GM18526 (cell line): ENCODE data around the gene CD52.

Source experiments
- POLR2A ChIP-seq: IDR thresholded peaks from 3 replicates; pipeline ENCODE4 v1.6.1; 2011; ENCODE audit not compliant: insufficient read length; ENCODE audit errors: extremely low read depth

CD52 gene

DNA sequence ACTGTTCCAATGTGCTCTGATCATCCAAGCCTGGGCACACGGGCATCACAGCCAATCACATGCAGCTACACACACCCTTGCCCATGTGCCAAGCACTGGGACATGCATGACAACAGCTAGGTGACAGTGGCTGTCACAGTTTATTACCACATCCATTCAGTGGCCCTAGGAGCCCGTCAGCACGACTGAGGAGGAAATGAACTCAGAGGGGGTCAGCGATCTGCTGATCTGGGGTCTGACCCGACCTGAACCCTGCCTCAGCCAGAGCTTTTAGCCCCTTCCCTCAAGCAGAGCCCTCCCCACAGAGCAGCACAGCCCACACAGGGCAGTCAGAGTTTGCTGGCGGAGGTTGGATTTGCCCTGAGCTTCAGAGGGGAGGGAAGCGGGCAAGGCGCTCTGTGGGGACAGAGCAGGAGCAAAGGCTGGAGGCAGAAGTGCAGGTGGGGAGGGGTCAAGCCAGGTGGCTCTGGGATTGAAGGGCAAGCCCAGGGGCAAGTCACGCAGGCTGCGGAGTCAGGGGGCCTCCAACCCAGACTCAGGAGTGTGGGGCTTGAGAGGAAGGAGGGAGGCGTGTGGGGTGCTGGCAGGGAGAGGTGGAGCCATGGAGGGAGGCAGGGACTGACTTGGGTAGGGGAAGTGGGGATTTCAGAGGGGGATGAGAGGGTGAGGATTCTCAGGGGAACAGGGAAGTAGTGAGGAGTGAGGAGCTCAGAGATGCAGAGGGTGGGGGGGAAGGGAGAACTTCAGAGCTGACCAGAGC lies 27.5 kb upstream of the CD52 start:
- no peak for TF ChIP-seq POLR2A

DNA sequence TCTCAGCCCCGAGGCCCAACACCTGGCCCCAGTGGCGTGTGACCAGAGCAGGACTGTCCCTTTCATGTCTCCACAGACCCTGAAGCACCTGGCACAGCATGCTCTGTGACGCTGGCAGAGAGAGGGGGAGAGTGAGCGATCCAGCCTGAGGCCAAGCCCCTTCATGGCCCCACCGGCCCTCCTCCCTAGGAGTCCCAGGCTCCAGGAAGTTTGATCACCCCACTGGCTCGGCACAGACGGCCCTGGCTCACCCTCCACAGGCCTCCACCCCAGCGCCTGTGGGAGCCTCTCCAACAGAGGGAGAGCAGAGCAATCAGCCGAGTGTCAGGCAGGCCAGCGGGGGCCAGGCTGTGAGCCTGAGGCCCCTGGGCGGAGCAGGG lies 26.9 kb upstream of the CD52 start:
- TF ChIP-seq POLR2A = no peak

DNA sequence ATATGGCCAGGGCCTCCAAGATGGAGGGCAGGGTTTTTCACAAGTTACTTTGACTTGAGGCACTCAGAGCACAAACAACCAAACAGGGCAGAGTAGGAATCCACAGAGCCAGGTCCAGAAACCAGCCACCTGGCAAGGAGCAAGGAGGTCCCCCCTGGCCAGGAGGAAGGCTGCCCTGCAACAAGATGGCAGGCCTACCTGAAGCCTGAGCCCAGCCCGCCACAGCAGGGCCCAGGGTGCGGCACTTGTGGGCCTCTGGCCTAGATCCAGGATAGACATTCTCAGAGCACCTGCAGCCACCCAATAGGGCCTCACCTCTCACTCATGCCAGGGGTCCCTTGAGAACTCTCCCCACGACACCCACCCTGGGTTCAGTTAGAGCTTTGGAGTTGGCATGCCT lies 26.3 kb upstream of the CD52 start:
- no peak for TF ChIP-seq POLR2A

DNA sequence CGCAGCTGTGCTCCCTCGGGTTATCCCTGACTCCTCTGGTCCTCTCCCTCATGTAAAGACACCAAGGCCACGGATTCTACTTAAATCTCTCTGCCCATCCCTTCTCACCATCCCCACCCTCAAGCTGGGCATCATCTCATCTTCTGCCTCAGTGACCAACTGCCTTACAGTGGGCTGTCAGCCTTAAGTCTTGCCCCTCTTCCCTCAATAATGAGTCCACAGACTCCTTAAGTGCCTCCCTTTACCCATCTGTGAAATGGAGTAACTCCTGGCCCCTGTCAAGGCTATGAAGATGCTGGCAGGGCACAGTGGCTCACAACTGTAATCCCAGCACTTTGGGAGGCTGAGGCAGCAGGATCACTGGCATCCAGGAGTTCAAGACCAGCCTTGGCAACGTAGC lies 25.8 kb upstream of the CD52 start:
- no peak for TF ChIP-seq POLR2A

DNA sequence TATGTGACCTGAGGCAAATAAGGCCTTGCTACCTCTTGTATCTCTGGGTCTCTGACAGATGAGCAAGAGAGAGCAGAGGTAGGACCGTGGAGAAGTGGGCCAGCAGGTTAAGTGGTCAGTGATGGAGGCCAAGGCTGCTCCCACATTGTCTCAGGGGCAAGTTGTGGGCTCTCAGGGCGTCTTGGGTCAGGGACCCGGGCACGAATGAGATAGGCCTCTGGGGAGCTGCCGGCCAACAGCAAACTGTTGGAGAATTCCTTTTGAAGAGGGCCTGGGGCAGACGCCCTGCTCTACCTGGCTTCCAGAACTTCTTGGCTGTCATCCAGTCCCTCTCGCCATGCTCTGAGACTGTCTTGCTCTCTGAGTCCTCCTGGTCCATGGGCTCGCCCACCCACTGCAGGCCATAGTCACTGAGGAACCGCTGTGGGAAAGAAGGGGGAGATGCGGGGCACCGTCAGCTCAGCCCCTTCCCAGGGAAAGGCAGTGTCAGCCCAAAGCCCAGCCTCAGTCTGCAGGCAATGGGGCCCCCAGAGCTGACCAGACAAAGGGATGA lies 23.8 kb upstream of the CD52 start:
- TF ChIP-seq POLR2A = no peak

DNA sequence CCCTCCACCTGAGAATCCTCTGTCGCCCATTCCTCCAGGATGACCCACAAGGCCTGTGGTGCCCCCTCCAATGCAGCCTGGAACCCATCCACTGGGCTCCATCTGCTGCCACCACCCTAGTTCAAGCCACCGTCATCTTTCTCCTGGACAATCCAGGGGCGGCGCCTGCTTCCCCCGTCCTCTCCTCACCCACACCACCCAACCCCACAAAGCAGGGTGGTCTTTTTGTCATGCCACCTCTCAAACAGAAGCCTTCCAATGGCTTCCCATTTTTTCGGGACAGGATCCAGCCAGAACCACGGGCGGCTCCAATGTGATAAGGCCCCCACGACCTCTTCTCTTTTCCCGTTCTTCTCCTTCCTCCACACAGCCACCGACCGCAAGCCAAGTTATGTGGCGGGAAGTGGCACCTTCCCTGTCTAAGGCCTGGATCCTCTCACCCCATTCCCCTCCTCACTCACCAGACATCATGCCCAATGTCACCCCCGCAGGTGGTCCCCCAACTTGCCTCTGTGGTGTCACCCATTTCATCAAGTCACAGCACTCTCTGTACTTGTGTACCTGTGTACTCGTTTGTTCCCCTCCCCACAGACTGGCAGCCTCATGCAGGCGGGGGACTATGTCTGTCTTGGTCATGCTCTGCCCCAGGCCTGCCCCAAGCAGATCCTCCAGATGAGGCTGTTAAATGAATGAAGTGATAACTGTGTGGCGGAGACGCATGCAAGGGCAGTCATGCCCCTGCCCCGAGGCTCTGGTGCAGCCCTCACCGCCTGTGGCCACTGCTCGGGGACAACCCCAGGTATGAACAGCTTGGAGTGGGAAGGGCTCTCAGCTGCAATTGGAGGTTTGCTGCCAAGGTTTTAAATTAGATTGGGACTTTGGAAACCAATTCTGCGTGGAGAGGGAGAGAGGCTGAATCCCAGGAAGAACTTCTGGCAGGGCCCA lies 22.3 kb upstream of the CD52 start:
- TF ChIP-seq POLR2A = no peak

DNA sequence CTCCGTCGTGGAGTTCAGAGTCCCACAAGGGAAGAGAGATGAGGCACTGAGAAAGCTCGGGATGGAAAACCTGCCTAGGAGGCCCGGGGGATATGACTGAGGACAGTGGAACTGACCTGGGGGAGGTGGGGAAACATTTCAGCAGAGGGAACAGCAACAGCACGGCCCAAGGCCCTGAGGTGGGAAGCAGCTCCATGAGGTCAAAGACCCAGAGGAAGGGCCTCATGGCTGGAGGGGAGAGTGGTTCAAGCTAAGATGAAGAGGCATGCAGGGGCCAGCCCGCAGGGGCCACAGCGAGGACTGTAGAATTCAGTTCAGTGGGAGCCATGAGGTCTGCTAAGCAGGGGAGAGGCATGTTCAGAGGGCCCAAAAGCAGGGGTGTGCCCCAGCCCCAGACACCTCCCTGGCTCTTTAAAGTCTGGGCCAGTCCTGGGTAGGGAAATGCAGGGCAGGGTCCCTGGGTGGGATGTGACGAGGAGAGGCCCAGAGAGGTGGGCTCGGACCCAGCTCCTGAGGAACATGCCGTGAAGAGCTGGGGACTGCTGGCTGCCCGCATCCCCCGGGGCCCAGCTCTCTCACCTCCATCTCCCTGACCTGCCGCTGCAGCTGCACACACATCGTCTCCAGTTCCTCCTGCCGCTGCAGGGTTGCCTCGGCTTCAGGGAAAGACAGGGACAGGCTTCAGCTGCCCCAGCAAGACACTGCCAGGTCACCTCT lies 21.3 kb upstream of the CD52 start:
- no peak for TF ChIP-seq POLR2A

DNA sequence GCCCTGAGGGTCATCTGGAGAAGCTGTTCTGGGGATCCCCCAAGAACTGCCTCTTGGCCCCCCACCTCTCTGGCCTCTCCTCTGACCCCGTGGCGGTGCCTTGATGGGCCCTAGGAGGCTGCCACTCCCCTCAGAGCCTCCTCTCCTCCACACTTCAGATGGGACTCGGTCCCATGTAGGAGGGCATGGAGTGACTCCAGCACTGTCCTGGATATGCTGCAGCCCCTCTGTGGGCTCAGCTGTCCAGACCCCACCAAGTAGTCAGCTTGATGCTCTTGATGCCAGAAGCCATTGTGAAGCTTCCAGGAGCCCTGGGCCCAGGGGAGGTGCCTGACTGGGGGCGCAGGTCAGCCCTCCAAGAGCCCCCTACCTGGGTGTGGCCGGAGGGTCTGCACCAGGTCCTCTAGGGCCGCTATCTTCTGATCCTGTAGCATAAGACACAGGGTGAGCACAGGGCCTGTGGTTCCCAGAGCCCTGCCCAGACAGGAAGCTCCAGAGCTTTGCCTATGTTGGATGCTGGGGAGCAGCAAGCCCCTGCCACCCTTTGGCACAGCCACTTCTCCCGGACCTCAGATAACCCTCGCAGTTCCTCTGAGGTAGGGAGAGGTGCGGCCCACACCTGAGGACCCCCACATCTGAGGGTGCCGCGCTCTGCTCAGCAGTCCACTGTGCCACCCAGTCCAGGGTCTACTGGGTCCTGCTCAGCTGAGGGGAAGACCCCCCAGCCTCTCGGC lies 20.5 kb upstream of the CD52 start:
- no peak for TF ChIP-seq POLR2A

DNA sequence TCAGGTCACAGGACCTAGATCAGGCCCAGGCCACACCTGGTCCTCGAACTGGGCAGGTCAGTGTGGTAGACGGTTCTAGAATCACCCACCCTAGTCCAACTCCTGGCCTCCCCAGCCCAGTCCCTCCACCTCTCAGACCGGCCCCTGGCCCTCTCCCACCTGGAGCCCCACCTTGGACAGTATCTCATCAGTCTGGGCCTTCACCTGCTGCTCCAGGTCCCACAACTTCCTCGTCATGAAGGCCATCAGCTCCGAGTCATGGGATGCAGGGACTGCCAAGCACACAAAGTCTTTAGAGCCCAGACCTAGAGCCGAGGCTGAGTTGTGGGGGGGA lies 20.0 kb upstream of the CD52 start:
- TF ChIP-seq POLR2A = no peak

DNA sequence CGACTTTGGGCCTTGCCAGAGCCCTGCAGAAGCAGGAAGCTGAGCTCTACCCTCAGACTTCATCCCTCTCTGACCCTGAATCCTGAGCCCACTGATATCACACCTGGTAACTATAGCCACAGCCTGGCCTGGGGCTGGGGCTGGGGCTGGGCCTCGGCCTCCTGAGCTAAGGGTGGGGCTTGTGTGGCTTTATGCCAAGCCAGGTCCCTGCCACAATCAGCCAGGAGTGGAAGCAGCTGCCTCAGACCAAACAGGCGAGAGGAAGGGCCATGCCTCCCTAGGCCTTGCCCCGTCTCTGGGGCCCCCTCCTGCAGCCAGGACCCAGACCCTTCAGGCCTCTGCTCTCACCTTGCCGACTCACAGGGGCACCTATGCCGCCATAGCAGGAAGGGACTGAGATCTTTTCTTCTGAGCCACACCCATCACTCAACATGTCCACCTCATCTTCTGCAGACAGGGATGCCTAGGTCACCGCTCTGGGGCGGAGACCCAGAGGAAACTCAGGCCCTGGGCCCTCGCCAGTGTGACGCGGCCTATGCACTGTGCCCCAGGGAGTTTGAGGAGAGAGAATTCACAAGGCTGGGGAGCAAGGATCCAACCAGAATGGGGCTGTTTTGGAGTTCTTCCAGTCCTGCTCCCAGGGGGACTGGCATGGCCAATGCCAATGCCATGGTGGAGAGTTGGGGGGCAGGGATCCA lies 17.0 kb upstream of the CD52 start:
- TF ChIP-seq POLR2A = no peak

DNA sequence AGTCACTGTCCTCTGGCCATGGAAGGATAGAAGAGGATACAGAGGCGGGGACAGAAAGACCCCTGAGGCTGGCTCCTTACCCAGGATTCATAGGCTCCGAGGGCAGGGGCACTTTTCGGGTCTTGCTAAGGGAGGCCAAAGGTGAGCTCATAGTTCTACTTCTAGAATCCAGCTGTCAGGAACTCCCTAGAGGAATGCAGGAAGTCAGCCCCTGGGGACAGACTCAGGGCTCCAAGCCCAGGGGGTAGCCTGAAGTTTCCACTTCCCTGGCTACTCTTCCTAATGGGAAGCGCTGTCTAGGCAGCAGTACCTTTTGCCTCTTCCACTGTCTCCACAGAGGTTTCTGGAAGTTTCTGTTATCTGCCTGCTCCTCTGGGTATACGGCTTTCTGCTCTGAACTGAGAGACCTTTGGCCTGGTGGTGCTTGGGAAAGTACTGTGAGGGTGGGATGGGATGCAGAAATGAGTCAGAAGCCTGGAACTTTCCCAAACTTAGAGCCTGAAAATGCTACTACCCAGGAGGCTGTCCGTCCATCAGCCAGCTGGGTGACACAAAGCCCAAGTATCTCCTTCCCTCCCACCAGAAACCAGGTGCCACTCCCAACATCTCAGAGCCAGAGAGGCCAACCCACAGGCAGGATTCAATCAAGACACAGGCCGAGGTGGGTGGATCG lies 14.9 kb upstream of the CD52 start:
- no peak for TF ChIP-seq POLR2A

DNA sequence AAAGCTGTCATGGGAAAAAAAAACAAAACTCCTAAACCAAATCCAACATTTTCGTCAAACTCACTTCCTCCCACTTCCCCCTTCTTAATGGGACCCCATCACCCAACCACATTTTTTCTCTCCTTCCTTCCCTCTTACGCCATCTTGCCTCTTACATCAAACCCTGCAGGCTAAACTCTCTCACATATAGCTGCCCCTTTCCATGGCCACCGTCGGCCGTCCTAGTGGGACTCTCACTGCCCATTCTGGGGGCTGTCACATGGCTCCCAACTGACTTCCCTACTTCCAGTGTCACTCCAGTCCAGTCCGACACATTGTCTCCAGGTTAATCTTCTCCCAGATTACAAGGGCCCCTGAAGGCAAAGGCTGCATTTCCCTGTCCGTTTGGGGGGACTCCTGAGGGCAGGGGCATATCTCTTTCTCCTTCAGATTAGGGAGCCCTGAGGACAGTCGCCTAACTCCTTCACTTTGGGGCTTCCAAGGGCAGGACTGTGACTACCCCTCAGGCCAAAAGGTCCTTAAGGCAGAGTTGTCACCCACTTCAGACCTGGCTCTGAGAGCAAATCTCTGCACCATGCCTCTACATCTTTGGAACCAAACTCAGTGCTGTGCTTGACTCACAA lies 12.0 kb upstream of the CD52 start:
- no peak for TF ChIP-seq POLR2A

DNA sequence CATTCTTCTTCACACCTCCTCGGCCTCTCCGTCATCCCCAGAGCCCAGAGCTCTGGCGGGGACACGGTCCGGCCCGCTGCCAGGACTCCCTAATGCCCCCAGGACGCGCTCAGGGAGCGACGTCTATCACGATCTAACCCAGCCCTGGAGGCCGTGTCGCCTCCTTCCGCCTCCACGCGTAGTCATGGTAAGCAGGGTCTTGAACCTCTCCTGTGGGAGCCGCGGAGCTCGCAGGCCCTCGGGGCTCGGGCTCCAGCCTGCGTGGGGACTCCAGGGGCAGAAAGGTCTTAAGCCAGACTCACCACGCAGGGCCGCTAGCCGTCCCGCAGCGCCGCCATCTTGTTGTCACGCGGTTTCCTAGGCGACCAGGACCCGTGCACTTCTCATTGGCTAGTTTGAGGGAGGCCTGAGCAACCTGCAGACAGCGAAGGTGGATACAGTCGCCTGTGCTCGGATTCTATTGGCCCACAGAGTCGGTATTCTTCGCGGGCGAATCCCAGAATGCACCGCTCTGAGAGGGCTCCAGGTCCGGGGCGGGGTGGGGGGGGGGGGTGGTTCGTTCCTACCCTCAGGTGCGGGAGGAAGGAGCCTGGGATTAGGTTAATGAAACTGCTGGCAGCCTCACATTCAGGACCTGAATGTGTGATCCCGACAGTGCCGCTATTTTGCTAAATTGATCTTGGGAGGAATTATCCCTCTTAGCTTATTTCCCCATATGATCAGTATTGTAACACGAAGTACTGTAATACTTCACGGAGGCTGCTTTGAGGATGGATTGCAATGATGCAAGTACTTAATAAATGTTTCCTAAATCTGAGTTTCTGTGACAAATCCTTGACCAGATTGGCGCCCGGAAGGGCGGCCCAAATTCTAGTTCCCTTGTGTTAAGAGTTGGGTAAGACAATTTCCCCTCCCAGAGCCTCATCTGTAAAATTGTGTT lies 11.2 kb upstream of the CD52 start, which contains the start of gene UBXN11:
UBXN11 (minus strand) TSS at position 347 of the 940 bp plus-strand sequence. CDS start 3,753 bp downstream, outside the sequence.
- peak; percentile 35 for TF ChIP-seq POLR2A
